NCI-H187 treated with DMSO at 0.1 percent for 48 hours (cell line): ENCODE measurements around the gene CA9.

Source experiments
- DNase-seq: peaks from one replicate; lab custom pipeline; 2025; lab: John Stamatoyannopoulos, UW

The CA9 gene

DNA sequence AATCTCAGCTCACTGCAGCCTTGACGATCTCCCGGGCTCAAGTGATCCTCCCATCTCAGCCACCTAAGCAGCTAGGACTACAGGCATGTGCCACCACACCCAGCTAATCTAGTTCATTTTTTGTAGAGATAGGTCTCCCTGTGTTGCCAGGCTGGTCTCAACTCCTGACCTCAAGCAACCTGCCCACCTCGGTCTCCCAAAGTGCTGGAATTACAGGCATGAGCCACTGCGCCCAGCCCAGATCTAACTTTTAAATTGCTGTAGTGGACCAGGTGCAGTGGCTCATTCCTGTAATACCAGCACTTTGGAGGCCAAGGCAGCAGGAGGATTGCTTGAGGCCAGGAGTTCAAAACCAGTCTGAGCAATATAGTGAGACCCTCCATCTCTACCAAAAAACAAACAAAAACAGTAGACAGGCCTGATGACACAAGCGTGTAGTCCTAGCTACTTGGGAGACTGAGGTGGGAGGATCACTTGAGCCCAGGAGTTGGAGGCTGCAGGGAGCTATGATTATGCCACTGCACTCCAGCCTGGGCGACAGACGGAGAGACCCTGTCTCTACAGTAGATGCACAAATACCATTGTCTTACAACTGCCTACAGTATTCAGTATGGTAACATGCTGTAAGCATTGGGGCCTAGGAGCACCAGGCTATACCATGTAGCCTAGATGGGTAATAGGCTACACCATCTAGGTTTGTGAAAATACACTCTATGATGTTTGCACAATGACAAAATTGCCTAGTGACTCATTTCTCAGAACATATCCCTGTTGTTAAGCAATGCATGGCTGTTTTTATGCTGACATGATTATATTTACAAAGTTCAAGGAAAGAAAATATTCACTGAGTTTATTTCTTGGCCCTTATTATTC is 21.5 kb upstream of the CA9 start:
- no peak for DNase-seq

DNA sequence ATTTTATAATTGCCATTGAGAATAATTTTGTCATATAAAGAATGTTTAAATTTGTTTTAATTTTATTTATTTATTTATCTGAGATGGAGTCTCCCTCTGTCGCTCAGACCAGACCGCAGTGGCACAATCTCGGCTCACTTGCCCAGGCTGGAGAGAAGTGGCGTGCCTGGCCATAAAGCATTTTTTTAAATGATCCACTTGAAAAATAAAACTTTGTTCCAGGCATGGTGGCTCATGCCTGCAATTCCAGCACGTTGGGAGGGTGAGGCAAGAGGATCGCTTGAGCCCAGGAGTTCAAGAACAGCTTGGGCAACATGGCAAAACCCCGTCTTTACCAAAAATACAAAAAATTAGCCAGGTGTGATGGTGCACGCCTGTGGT is 20.9 kb upstream of the CA9 start:
- DNase-seq = no peak

DNA sequence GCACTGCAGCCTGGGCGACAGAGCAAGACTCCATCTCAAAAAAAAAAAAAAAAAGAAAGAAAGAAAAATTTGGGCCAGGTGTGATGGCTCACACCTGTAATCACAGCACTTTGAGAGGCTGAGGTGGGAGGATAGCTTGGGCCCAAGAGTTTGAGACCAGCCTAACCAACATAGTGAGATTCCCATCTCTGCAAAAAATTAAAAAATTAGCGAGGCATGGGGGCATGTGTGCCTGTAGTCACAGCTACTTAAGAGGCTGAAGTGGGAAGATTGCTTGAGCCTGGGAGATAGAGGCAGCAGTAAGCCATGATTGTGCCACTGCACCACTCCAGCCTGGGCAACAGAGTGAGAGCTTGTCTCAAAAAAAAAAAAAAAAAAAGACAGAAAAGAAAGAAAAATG is 20.1 kb upstream of the CA9 start:
- no peak for DNase-seq

DNA sequence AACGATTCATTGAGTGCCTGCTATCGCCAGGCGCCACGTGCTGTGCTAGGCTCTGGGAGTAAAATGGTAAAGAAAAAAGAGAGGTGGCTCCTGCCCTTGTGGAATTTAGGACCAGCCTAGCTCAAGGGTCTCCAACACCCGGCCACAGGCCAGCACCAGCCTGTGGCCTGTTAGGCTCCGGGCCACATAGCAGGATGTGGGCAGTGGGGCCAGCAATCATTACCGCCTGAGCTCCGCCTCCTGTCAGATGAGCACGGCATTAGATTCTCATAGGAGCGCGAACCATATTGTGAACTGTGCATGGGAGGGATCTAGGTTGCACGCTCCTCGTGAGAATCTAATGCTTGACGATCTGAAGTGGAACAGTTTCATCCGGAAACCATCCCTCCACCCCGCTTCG is 17.4 kb upstream of the CA9 start:
- DNase-seq = no peak

DNA sequence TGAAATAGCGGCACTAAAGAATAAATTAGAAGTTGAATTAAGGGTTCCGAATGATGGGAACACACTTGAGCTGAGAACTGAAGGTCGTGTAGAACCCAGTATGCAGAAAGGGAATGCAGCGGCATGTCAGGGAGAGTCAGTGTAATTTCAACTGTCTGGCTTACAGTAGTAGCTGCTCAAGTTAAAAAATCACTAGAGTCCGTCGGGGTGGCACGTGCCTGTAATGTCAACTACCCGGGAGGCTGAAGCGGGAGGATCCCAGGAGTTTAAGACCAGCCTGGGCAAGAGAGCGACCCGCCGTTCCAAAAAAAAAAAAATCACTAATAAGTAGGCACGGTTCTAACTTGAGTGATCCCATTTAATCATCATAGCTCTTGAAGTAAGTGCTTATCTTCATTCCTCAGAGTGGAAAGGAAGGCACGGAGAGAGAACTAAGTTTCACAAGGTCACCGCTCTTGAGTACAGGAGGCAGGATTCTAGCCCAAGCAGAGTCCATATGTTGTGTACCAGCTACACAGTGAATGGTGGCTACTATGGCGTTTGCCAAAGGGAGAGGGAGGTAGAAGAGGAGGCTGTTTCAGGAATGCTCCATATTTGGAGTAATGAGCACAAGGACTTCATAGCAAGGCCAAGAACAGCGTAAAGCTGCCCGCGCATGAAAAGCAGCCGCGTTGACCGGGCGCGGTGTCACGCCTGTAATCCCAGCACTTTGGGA is 16.7 kb upstream of the CA9 start:
- no peak for DNase-seq

DNA sequence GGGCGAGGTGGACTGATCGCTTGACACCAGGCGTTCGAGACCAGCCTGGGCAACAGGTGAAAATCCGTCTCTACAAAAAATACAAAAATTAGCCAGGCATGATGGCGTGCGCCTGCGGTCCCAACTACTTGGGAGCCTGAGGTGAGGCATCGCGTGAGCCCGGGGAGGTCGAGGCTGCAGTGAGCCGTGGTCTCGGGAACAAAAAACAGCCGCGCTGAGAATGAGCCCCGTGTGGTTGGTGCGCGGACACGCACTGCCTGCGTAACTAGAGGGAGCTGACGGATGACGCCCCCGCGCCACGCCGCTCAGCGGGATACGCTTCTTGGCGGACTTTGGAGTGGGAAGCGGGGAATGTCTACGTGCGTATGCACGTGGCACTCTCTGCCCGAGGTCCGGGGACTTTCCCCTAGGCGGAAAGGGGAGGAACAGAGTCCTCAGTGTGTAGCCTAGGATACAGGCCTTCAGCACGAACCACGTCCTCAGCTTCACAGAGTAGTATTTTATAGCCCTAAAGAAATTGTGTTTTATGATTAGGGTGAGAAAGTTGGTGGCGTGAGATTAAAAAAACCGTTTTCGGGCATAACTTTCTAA is 16.1 kb upstream of the CA9 start, which contains the start of gene RMRP:
TSS of gene RMRP (minus strand) at position 474 of the 591 bp plus-strand sequence.
- DNase-seq = peak; percentile 78

DNA sequence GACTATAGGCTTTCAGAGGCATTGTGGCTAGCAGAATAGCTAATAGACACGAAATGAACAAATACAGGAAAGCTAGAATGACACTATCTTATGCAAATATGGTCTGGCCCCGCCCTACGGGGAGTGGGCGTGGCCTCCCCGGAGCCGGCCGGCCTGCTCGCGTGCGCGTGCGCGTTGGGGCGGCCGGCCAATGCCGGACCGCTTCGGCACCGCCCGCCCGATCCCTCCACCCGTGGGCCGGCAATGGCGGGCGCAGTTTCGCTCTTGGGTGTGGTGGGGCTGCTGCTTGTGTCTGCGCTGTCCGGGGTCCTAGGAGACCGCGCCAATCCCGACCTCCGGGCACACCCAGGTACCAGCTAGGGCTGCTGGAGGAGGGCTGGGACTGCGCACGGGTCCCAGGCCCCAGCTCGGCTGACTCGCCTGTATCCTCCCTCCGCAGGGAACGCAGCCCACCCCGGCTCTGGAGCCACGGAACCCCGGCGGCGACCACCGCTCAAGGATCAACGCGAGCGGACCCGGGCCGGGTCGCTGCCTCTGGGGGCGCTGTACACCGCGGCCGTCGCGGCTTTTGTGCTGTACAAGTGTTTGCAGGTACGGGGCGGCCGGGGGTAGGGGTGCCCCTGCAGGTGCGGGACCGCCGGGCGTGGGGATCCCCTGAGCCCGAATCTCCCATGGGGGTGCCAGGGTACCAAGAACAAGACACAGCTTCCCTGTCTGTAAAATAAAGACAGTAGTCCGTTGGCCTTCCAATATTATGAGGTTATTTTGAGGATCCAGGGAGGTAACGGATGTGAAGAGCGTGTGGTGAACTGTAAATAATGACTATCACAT is 15.4 kb upstream of the CA9 start, which contains the start of gene CCDC107:
TSS of gene CCDC107 (plus strand) at position 156 of the 831 bp plus-strand sequence. CDS start at position 244, 88 bp downstream.
- DNase-seq = no peak

DNA sequence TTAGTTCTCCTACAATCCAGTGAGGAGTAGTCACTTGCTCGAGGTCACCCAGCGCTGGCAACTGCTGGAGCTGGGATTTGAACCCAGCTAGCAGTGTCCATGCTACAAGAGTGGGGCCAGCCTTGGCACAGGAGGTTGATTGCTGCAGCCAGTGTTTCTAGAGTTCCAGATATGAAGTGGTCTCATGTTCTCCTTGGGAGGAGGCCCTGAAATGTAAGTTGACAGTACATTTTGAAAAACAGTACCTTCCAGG is 14.8 kb upstream of the CA9 start:
- DNase-seq = no peak

DNA sequence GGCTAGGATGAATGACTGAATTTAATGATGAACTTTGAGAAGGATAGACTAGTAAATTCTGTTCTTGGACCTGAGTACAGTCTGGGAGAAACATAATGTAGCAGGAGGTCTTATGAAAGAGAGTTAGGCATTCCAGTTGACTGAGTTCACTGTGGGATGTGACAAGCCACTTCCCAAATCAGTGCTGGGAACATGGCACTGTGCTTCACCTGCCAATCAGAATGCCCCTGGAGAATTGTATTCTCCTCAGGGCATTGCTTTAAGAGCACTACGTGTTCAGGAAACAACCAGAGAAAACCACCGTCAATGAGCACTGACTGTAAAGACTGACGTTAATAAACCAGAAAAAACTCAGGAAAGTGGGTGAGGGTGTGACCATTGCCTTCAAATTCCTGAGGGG is 14.4 kb upstream of the CA9 start:
- no peak for DNase-seq

DNA sequence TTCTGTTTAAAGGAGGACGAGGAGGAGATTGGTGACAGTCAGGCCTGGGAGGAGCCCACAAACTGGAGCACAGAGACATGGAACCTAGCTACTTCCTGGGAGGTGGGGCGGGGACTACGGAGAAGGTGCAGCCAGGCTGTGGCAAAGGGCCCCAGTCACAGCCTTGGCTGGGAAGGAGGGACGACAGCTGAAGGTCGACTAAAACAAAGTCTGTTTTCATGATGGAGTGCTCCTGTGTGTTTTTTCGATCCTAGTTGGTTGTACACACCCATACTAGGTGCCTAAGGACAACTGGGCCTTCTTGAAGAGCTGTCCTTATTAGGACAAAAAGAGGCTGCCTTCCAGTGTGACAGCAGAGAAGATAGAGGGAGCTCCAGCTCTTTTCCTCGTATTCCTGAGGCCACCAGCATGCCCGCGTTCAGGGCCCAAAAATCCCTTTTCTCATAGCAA is 12.7 kb upstream of the CA9 start:
- DNase-seq = no peak

DNA sequence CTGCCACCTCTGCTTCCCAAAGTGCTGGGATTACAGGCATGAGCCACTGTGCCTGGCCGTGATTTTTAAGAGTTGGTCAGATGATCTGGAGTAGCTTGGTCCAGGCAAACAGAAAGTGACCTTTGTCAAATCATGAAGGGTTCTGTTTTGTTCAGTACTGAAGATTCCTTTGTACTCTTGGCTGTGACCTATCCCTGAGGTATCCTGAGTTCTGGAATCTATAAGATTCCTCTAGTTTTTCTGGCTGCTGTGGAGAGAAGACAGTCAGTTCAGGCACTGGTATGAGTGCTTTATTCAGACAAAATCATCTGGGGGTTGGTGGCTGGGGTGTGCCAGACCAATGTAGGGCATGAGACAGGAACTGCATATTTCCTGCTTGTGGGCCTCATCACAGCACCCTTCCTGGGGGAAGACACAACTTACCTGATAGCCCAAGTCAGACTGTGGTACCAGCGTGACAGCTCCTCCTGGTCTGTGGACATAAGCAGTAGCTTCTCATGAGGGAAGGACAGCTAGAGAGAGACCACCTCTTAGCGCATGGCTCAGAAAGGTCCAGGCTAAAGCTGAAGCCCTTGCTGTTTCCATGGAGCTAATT is 11.9 kb upstream of the CA9 start:
- no peak for DNase-seq

DNA sequence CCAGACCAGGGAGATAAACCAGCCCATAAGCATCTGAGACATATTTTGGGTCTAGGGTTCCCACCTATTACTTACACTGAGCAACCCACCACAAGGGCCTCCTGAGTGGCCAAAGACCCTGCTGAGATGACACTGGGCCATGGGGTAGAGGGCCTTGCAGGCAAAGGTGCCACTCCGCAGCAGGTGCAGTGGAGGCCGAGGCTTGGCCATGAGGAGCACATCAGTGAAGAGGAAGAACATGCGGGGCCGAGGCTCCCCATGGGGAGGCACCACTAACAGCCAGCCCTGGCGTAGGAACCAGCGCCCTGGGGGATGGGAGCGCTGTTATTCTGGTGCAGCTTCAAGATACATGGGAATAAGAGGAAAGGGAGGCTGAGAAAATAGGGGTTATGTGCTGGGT is 11.3 kb upstream of the CA9 start:
- DNase-seq = no peak

DNA sequence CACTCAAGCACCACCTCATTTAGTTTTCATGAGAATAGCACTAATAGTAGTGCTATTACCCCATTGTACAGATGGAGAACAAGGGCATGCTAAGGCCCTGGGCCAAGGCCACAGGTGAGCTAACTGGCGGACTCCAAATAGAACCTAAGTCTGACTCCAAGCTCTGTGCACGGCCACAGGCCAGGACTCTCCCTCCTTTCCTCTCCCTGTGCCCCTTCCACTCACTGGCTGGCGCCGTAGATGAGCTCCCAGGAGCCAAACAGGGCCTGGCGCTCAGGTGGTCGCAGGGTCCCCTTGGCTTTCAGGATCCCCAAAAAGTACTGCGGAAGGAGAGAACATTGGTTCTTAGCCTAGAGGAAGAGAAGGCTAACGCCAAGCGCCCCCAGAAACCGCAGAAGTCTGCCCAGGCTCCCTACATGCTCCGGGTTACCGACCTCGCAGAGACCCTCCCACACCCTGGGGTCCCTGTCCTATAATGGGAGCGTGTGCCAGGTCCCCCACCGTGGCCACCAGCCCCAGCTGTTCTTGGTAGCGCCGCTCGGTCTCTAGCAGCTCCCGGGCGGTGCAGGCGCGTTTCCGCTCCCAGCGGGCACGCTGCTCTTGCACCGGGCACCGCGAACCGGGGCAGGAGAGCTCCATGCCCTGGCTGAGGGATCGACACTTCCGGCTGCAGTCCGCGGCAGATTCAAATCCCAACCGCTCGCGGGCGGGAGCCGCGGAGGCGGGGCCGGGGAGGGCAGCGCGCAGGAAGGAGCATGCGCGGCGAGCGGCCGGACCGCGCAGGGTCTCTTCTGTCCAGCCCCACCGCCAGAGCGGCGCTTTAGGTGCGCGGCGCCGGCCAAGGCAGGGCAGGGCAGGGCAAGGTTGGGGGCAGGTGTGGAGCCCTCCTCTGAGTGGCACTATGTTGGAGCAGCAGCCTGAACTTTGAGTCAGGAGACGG is 8.9 kb upstream of the CA9 start, which contains the start of gene ARHGEF39:
TSS of gene ARHGEF39 (minus strand) at position 665 of the 940 bp plus-strand sequence. CDS start at position 639, 26 bp downstream.
- DNase-seq = no peak

DNA sequence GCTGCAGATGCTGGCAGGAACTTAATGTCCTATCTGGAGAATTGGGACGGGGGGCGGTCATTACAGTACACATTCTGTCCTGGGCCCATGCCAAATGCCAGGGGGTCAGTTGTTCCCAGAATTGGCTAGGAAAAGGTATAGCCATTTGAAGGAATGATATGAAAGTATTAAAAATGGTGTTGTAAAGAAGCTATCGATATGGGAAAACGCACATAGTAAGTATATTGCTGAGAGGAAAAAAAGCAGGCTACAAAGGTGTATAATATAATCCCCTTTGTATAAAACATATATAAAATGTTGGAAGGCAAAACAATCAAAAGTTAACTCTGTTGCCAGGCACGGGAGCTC is 8.3 kb upstream of the CA9 start:
- no peak for DNase-seq

DNA sequence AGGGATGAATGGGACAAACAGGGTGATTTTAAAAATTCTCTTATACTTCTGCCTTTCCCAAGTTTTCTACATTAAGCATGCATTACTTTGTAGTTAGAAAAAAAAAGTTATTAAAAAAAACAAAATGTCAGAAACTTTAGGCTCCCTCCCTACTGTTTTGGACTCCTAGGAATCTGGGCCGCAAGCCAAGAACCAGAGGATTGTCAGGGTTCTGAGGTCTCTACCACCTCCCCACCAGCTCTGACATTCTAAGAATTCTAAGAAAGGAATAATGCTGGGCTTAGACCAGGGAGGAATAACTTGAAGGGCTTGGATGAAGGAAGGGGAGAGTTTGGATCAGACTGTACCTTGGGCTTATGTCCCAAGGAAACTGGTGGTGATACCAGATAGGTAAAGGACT is 7.7 kb upstream of the CA9 start:
- DNase-seq = no peak

DNA sequence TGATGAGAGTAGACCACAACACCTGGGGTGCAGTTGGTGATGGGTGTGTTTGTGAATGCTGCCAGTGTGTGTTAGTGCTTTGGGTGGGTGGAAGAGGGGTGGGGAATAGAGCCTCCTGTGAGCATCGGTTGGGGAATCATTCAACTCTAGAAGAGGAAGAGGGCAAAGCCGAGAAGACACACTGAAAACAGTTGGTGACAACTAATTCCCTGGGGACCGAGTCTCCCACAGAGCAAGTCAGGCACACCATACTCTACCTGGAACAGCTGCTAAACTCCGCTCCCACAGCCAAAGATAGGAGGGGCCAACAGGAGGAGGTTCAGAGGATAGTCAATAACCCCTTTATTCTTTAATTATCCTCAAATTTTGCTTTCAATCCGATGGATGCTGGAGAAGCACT is 7.2 kb upstream of the CA9 start:
- DNase-seq = no peak

DNA sequence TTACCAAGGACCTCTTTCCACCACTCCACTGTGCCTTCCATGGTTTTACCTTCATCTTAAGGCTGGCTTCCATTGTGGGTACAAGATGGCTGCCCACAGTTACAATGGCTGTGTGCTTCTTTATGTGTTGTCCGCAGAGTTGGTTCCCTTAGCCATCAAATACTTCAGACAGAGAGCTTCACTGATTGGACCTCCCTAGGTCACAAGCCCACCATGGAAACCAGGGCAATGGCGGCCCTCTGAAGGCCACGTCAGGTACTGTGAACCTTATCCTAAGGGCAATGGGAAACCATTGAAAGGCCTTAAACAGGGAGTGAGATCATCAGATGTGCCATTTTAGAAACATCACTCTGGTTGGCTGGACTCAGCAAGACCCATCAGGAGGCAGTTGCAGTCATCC is 5.8 kb upstream of the CA9 start:
- no peak for DNase-seq

DNA sequence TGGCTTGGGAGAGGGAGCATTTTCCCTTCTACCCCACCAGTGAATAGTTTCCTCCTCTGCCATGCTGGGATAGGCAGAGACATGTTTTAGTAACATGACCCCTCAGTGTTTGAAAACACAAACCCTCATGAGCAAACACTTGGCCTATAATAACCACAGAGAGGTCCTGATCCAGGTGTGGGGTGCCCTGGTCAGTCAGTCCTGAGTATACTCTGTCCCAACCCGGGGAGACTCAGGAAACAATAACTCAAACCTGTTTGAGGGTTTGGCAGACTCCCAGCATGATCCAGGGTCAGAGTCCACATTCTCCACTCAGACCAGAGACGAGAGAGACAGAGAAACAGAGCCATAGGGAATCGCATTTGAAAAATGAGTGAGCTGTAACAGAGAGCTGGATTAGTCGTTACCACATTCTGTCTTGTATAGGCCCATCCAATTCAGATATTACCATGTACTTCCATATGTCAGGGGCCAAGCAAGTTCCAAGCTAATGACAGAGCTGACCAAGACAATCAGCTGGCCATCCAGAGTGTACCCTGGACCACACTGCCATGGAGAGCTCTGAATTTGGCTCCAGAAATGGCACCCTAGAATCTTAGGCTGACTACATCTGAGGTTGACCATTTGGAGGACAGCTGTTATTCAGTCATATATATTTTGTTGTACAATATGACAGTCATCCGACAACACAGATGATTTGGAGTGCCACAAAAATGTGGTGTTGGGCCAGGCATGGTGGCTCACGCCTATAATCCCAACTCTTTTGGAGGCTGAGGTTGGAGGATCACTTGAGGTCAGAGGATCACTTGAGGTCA is 4.2 kb upstream of the CA9 start:
- no peak for DNase-seq

DNA sequence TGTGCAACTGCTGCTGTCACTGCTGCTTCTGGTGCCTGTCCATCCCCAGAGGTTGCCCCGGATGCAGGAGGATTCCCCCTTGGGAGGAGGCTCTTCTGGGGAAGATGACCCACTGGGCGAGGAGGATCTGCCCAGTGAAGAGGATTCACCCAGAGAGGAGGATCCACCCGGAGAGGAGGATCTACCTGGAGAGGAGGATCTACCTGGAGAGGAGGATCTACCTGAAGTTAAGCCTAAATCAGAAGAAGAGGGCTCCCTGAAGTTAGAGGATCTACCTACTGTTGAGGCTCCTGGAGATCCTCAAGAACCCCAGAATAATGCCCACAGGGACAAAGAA is 265 bp downstream of the CA9 start:
- DNase-seq = no peak

DNA sequence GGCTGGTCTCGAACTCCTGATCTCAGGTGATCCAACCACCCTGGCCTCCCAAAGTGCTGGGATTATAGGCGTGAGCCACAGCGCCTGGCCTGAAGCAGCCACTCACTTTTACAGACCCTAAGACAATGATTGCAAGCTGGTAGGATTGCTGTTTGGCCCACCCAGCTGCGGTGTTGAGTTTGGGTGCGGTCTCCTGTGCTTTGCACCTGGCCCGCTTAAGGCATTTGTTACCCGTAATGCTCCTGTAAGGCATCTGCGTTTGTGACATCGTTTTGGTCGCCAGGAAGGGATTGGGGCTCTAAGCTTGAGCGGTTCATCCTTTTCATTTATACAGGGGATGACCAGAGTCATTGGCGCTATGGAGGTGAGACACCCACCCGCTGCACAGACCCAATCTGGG is 1.5 kb downstream of the CA9 start:
- no peak for DNase-seq
